Measurements from ENCODE around the gene NELL1. TPM values are rescaled to one million over a fixed set of nuclear protein-coding genes. Genes with fewer than 3 reads are reported as not detected.
"Not testable (repeated sequence)": the region's sequence is repeated elsewhere in the genome, so short reads cannot be mapped to it uniquely, and the experiment has no call there.

Gene NELL1
- total and polyA plus RNA-seq, 7 donors: 0.34 to 1.1 (median 0.62) TPM; not detected in 3

DNA sequence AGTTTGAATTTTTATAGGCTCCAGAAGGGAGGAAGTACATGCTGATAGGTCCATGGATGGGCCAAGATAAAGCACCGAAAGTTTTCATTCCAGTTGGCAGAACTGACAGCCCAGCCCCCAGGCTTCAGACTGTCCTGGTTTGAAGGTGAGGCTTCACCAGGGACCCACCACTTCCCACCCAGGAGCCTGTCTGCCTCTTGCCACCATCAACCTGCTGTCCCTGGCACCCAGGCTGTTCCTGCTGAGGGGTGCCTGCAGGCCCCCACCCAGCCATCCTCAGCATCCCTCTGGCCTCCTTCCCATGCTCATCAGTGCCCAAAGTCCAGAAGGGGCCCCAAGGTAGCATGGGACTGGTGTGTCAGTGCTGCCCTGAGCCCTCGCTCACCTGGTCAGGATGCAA lies 463.9 kb downstream of the NELL1 start:
- Histone ChIP-seq H3K36me3 (no peaks in the 10 kb centered on the region), H3K27ac (no peak overlapping the region), H3K27me3 (no peaks in the 10 kb centered on the region), H3K4me1 (no peaks in the 10 kb centered on the region), H3K4me3 (no peak overlapping the region), H3K9me3 (no peaks in the 10 kb centered on the region)
- TF ChIP-seq POLR2A (IDR thresholded peaks at IDR 0.05) (no peak), EP300 (IDR thresholded peaks at IDR 0.05) (no peak), POLR2AphosphoS5 (IDR thresholded peaks at IDR 0.05) (no peak)
- TF ChIP-seq, protein P1, sequence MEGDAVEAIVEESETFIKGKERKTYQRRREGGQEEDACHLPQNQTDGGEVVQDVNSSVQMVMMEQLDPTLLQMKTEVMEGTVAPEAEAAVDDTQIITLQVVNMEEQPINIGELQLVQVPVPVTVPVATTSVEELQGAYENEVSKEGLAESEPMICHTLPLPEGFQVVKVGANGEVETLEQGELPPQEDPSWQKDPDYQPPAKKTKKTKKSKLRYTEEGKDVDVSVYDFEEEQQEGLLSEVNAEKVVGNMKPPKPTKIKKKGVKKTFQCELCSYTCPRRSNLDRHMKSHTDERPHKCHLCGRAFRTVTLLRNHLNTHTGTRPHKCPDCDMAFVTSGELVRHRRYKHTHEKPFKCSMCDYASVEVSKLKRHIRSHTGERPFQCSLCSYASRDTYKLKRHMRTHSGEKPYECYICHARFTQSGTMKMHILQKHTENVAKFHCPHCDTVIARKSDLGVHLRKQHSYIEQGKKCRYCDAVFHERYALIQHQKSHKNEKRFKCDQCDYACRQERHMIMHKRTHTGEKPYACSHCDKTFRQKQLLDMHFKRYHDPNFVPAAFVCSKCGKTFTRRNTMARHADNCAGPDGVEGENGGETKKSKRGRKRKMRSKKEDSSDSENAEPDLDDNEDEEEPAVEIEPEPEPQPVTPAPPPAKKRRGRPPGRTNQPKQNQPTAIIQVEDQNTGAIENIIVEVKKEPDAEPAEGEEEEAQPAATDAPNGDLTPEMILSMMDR (IDR thresholded peaks at IDR 0.05): no peak
- no peak for DNase-seq
- intact Hi-C loops (cut with DNase I): no loop called here
- 83 to 89% methylated on average over 2 of the region's 2 CpGs for WGBS, 2 donors

DNA sequence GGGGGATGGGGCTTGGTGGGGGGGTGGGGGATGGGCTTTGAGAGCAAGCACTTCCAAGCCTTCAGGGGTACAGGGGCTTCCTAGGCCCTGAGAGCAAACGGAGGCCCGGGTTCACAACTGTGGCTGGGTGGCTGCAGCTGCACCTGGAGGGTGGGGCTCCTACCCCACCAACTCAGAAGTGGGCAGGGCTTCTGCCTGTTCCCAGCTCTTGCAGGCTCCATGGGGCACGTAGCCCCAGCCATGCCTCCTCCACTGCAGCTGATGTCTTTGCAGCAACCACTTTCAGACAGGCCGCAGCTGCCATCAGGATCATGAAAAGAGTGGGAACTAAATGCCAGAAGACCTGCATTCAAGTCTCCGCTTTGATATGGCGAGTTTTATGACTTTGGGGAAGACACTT lies 464.3 kb downstream of the NELL1 start:
- Histone ChIP-seq H3K4me1 (no peaks in the 10 kb centered on the region), H3K4me3 (no peak overlapping the region), H3K27me3 (no peaks in the 10 kb centered on the region), H3K27ac (no peak overlapping the region), H3K36me3 (no peaks in the 10 kb centered on the region), H3K9me3 (no peaks in the 10 kb centered on the region)
- no peak for TF ChIP-seq POLR2A (IDR thresholded peaks at IDR 0.05)
- no peak for TF ChIP-seq EP300 (IDR thresholded peaks at IDR 0.05)
- no peak for TF ChIP-seq POLR2AphosphoS5 (IDR thresholded peaks at IDR 0.05)
- TF ChIP-seq, protein P1 (IDR thresholded peaks at IDR 0.05): no peak
- DNase-seq: no peak
- 83 to 86% methylated on average over 6 of the region's 6 CpGs for WGBS, 2 donors
- intact Hi-C loops (cut with DNase I): no loop called here

DNA sequence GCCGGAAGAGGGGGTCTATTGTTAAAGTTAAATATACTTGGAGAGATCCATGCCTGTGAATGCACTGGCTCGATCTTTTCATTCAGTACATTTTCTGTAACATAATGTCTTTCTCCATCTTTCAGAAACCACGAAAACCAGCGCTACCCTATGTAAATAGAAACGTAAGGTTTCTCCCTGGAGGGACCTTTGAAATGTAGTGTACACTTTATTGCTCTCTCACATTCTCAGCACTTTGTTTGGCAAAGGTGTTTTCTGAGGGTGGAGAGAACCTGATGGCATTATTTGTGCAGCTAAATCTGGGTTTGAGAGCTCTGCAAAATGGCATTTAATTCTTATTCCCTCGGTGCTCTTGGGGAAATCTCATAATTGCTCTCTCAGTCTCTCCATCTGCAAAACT lies 468.4 kb downstream of the NELL1 start:
- WGBS, 2 donors: 25 to 63% methylated on average over 6 of the region's 6 CpGs
- DNase-seq: no peak
- Histone ChIP-seq H3K27ac (no peak overlapping the region), H3K4me1 (no peaks in the 10 kb centered on the region), H3K36me3 (no peaks in the 10 kb centered on the region), H3K9me3 (no peaks in the 10 kb centered on the region), H3K27me3 (no peaks in the 10 kb centered on the region), H3K4me3 (no peak overlapping the region)
- intact Hi-C loops (cut with DNase I): no loop called here
- TF ChIP-seq EP300 (IDR thresholded peaks at IDR 0.05) (no peak), POLR2A (IDR thresholded peaks at IDR 0.05) (no peak), POLR2AphosphoS5 (IDR thresholded peaks at IDR 0.05) (no peak)
- TF ChIP-seq, protein P1 (IDR thresholded peaks at IDR 0.05): no peak

DNA sequence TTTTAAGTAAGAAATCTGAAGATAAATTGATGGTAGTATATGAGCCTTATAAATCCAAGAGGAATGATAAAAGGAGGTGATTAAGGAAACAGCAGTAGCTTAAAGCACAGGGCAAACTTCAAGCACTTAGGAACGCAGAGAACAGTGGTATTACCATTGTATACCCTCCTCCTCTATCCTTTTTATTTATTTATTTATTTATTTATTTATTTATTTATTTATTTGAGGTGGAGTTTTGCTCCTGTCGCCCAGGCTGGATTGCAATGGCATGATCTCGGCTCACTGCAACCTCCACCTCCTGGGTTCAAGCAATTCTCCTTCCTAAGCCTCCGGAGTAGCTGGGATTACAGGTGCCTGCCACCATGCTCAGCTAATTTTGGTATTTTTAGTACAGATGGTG lies 472.2 kb downstream of the NELL1 start:
- H3K27me3 ChIP-seq; H3K4me1 ChIP-seq; H3K27ac ChIP-seq; DNase-seq; H3K36me3 ChIP-seq; H3K9me3 ChIP-seq; intact Hi-C loops (cut with DNase I); H3K4me3 ChIP-seq: not testable (repeated sequence)
- 85 to 89% methylated on average over 4 of the region's 4 CpGs for WGBS, 2 donors

DNA sequence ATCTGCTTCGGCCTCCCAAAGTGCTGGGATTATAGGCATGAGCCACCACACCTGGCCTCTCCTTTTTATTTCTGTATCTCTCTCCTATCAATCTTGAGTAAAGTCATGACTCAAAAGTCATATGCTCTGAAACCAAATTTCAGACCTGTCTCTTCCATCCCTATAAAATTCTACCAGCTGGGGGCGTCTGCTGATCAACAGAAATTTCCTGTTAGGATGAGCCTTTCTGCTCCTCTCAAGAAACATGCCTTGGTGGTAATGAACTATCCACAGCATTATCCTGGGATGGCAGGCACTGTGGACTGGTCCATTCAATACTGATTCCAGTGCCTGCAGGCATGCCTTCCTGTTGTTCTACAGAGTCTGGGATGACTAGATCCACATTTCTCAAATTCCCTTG lies 472.6 kb downstream of the NELL1 start:
- Histone ChIP-seq H3K4me3 (no peak overlapping the region), H3K27me3 (no peaks in the 10 kb centered on the region), H3K27ac (no peak overlapping the region), H3K4me1 (no peaks in the 10 kb centered on the region), H3K9me3 (no peaks in the 10 kb centered on the region), H3K36me3 (no peaks in the 10 kb centered on the region)
- 67 to 75% methylated on average over 2 of the region's 2 CpGs for WGBS, 2 donors
- intact Hi-C loops (cut with DNase I): no loop called here
- TF ChIP-seq POLR2AphosphoS5 (IDR thresholded peaks at IDR 0.05): no peak
- no peak for TF ChIP-seq EP300 (IDR thresholded peaks at IDR 0.05)
- TF ChIP-seq, protein P1 (IDR thresholded peaks at IDR 0.05): no peak
- TF ChIP-seq POLR2A (IDR thresholded peaks at IDR 0.05): no peak
- DNase-seq: no peak
